Measurements from ENCODE around the gene CRYL1.

- TF ChIP-seq CTCF (IDR thresholded peaks at IDR 0.05) (no peak), POLR2A (IDR thresholded peaks at IDR 0.05) (no peak), EP300 (IDR thresholded peaks at IDR 0.05; ENCODE audit: low read depth) (no peak), POLR2AphosphoS5 (IDR thresholded peaks at IDR 0.05) (no peak)
These were observed 101.2 kb downstream of the CRYL1 start for GRCh38 chr13:20424559-20424852.

All from transverse colon (tissue), 4 donors.